Testis (tissue), 3 donors: ENCODE data around the gene VSTM5. TPM values are rescaled to one million over a fixed set of nuclear protein-coding genes. Genes with fewer than 3 reads are reported as not detected.

Source experiments
- DNase-seq: peaks from one replicate; pipeline ENCODE4 v3.0.0-alpha.2; 2019
- H3K27ac ChIP-seq, 2 donors: fragments of 200-600 bp; sonication (generic); one replicate each; pipeline ENCODE4 v1.5.1; 2019
- H3K27me3 ChIP-seq: fragments of 200-600 bp; sonication (generic); one replicate; pipeline ENCODE4 v1.5.1; 2019
- H3K36me3 ChIP-seq: fragments of 200-600 bp; sonication (generic); one replicate; pipeline ENCODE4 v1.5.1; 2017; ENCODE audit warnings: low read depth; ENCODE audit errors: missing control alignments
- H3K4me1 ChIP-seq: fragments of 200-600 bp; sonication (generic); one replicate; pipeline ENCODE4 v1.5.1; 2019
- H3K4me3 ChIP-seq, 2 donors: fragments of 200-600 bp; sonication (generic); one replicate each; pipeline ENCODE4 v1.5.1; 2017 to 2019
- H3K9me3 ChIP-seq: fragments of 200-600 bp; sonication (generic); one replicate; pipeline ENCODE4 v1.5.1; 2017
- CTCF ChIP-seq, 3 experiments: fragments of 450-650 bp in 2 of 3; fragments of 200-600 bp in 1 of 3; sonication (generic) in 1 of 3; IDR thresholded peaks; one replicate each; pipeline ENCODE4 v1.5.1; 2016 to 2019; ENCODE audit warnings: antibody characterized with exemption in 3 of 3, mild to moderate bottlenecking in 2 of 3, moderate library complexity in 1 of 3
- POLR2A ChIP-seq: fragments of 450-650 bp; IDR thresholded peaks from one replicate; pipeline ENCODE4 v1.6.1; 2017; ENCODE audit warnings: antibody characterized with exemption, mild to moderate bottlenecking, moderate library complexity
- WGBS, 2 donors: methylation state at CpG; one replicate each; pipeline ENCODE4 v1.1.5; 2018; 5-methylcytosine and 5-hydroxymethylcytosine counted together
- intact Hi-C: fragments of 100-400 bp; cut with DNase I; formaldehyde crosslinking; loops from one replicate; pipeline ENCODE4 v1.15.1; 2023; ENCODE audit warnings: low total_unique reads
- polyA plus RNA-seq: library from polyadenylated mRNA; stranded (reverse); fragments of 350-450 nt; fragmentation: Illumina TruSeq; extraction: RNeasy Lipid Tissue Mini Kit (QIAGEN cat#74804); gene quantifications from one replicate; pipeline ENCODE4 v1.2.3, GENCODE V29; 2014; ENCODE audit warnings: low read depth, low replicate concordance; ENCODE audit not compliant: insufficient read depth
- total RNA-seq, 2 donors: library from RNA; depleted of rRNA; stranded (reverse); fragments of >200 nt; gene quantifications; one replicate each; pipeline ENCODE4 v1.2.3, GENCODE V29; 2016

Gene VSTM5
- total and polyA plus RNA-seq, 3 donors from 2014 or later: 0.26 to 0.50 (median 0.31) TPM

- intact Hi-C loops: no loop called here
- Histone ChIP-seq H3K4me3 (no peak overlapping the region), H3K9me3 (no peaks in the 10 kb centered on the region), H3K36me3 (no peaks in the 10 kb centered on the region), H3K4me1 (no peaks in the 10 kb centered on the region), H3K27ac (no peak overlapping the region), H3K27me3 (no peaks in the 10 kb centered on the region)
- WGBS, 2 donors: 46 to 63% methylated on average over 2 to 4 of the region's 4 CpGs
- DNase-seq: peak; percentile 47
- TF ChIP-seq POLR2A: no peak
- TF ChIP-seq CTCF (IDR thresholded peaks at IDR 0.05): no peak
Measured at GRCh38 chr11:93861808-93862207, 11.4 kb upstream of the VSTM5 start.

GRCh38 chr11:93858121-93858775 is 7.8 kb upstream of the VSTM5 start:
- no peak for TF ChIP-seq POLR2A
- no peak for TF ChIP-seq CTCF (IDR thresholded peaks at IDR 0.05)
- no peaks in the 10 kb centered on the region for H3K36me3 ChIP-seq
- no peaks in the 10 kb centered on the region for H3K4me1 ChIP-seq
- H3K27me3 ChIP-seq: no peaks in the 10 kb centered on the region
- intact Hi-C loops: no loop called here
- DNase-seq: no peak
- no peak overlapping the region for H3K4me3 ChIP-seq
- peak overlapping the region in 1 of 2 donors; percentile 39 for H3K27ac ChIP-seq
- H3K9me3 ChIP-seq: no peaks in the 10 kb centered on the region
- WGBS, 2 donors: 43 to 44% methylated on average over 3 of the region's 3 CpGs

DNA sequence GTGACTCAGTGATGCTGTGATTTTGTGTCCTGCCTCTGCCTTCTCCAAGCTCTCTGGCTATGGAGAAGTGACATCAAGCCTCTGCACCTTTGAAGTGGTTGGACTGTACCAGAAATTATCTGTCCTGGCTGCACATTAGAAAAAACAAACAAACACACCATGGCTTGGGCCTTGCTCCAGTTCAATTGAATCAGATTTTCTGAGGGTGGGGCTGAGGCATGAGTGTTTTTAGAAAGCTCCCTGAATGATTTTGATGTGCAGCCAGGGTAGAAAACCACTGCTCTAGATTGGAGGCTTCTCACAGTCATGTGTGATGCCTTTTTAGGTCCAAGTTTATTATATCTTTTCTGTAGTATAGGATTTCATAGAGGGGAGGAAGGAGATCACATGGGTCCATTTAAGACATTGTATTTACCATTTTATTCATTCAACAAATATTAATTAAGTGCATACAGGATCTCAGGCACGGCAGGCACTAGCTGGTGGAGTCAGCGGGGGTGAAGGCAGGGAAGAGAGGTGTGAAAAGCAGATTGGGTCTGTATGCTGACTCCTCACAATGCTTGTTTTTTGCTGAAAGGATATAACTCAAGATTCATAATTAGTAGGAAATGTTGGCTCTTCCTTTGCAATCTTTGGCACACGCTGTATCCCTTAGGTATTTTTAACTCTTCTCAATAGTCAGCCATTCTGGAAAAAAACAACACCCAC is 7.1 kb upstream of the VSTM5 start:
- intact Hi-C loops: no loop called here
- no peaks in the 10 kb centered on the region for H3K36me3 ChIP-seq
- TF ChIP-seq CTCF (IDR thresholded peaks at IDR 0.05): no peak
- H3K27ac ChIP-seq: peak overlapping the region in 1 of 2 donors; percentile 39
- DNase-seq: no peak
- H3K9me3 ChIP-seq: no peaks in the 10 kb centered on the region
- no peaks in the 10 kb centered on the region for H3K27me3 ChIP-seq
- no peaks in the 10 kb centered on the region for H3K4me1 ChIP-seq
- H3K4me3 ChIP-seq: no peak overlapping the region
- 54 to 57% methylated on average over 3 of the region's 3 CpGs for WGBS, 2 donors

DNA sequence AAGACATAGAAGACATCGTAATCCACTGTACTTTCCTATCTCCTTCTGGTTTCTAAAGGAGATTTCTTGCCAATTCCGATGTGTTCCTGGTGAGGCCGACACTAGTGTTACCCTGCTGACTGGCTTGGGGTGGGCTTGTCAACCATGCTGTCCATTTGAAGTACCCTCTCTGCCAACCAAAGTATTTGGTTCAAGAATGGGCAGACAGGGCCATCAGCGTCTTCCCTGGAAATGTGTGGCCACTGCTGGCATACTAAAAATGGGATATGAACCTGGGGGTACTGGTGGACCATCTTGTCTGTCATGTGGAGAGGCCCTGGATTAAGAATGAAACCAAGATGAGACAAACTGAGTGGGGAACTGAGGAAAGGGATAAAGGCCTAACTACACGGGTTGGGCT is 1.8 kb upstream of the VSTM5 start:
- no peak for DNase-seq
- intact Hi-C loops: no loop called here

More for the DNA sequence above, 1.8 kb upstream of the VSTM5 start:
- 90 to 96% methylated on average over 5 of the region's 5 CpGs for whole genome bisulfite sequencing, 2 donors
- TF ChIP-seq CTCF (IDR thresholded peaks at IDR 0.05) (no peak), POLR2A (no peak)
- no peaks in the 10 kb centered on the region for H3K4me1 ChIP-seq
- H3K4me3 ChIP-seq: no peak overlapping the region
- no peaks in the 10 kb centered on the region for H3K36me3 ChIP-seq
- no peaks in the 10 kb centered on the region for H3K9me3 ChIP-seq
- H3K27me3 ChIP-seq: no peaks in the 10 kb centered on the region
- no peak overlapping the region for H3K27ac ChIP-seq
